Activated CD8-positive, alpha-beta memory T cell treated with anti-CD3 and anti-CD28 coated beads for 48 hours (primary cell): ENCODE data around the gene GINS3.

Source experiments
- DNase-seq, 3 experiments: peaks; one replicate each; pipeline ENCODE4 v3.0.0-alpha.2; 2020; ENCODE audit warnings: low read depth in 2 of 3, low spot score in 2 of 3

The GINS3 gene

GRCh38 chr16:58425245-58425644 is 33.0 kb downstream of the GINS3 start:
- DNase-seq: no peak

- peak in 2 of 3 experiments; percentile 3 to 6 for DNase-seq
These were observed 33.7 kb downstream of the GINS3 start for GRCh38 chr16:58425756-58426494.

GRCh38 chr16:58426966-58427365 is 34.7 kb downstream of the GINS3 start:
- DNase-seq: no peak

- DNase-seq: no peak
These were observed 36.6 kb downstream of the GINS3 start for GRCh38 chr16:58428621-58429542.

GRCh38 chr16:58430718-58431117 is 38.4 kb downstream of the GINS3 start:
- no peak for DNase-seq

- DNase-seq: no peak
These were observed 41.3 kb downstream of the GINS3 start for GRCh38 chr16:58433569-58433951.

- no peak for DNase-seq
These were observed 43.5 kb downstream of the GINS3 start for GRCh38 chr16:58435779-58436178.

DNA sequence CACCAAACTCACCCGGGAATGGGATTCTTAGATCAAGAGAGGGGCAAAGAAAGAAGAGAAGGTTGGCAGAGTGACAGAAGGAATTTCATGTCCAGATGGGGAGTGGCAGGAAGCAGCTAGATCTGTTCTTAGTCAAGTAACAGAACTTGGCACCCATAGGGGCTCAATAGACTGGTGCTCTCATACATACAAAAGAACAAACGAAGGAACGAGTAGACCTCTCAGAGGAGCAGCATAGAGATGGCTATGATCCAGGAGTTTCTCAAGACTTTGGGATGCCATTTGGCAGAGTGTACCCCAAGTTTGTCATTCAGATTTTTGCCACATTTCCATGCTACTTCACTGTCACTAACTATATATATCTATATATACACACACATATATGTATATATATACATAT is 47.9 kb downstream of the GINS3 start:
- DNase-seq: no peak

GRCh38 chr16:58442547-58442946 is 50.3 kb downstream of the GINS3 start:
- no peak for DNase-seq

- DNase-seq: no peak
These were observed 51.5 kb downstream of the GINS3 start for GRCh38 chr16:58443783-58444182.

DNA sequence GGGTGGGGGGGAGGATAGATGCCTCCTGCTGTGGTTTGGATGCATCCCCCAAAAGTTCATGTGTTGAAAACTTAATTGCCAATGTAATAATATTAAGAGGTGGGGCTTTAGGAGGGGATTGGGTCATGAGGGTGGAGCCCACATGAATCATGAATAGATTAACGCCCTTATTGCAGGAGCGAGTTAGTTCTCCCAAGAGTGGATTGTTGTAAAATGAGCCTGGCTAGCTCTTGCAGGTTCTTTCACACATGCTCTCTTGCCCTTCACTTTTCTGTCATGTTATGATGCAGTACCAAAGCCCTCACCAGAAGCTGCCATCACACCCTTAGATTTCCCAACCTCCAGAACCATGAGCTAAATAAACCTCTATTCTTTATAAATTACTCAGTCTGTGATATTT is 52.0 kb downstream of the GINS3 start:
- DNase-seq: no peak

DNA sequence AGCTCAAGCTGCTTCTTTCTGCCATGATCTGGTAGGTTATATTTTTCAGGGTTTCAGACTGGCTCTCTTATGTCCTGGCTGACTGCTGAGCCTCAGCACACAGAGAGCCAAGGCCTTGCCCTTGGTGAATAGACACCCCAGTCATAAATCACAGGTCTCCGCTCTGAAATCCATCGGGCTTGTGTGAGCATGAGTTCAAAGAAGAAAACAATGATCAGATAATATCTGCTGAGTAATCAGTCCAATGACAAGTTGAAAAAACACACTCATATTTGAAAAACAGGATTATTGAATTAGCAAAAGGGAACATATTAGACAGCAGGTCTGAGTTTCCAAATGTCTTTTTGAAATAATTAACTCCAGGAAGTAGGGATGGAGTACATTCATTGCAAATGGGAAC is 56.6 kb downstream of the GINS3 start:
- no peak for DNase-seq

DNA sequence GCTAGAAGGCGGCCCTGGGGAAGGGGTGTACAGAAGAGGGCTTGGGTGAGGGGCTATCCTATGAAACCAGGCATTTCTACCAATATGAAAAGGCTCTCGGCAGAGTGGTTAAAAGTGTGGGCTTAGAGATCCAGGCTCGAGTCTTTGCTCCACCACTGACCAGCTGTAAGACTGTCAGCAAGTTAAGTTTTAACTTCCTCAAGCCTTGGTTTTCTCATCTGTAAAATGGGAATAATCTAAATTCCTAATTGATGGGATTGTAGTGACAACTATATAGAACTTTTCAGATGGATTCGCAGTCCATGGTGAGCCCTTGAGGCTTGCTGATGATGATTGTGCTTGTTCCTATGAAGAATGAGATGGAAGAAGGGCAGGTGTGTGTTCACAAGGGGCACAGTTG is 57.0 kb downstream of the GINS3 start:
- DNase-seq: no peak

DNA sequence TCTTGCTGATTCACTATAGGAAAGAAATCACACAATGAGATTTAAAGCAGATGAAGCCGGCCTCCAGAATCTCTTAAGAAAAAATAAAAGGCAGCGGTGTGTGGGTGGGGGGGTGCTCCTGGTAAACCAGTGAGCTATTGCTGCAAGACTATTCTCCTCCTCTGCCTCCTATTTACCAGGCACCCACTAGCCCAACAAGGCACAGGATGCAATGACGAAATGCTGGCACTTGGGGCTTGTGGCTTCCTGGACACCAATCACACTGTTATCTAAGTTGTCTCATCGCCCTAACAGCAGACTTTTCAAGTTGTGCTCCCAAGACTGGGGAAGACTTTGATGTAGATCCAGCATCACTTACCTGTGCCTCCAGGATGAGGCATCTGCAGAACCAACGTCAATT is 57.5 kb downstream of the GINS3 start:
- no peak for DNase-seq

GRCh38 chr16:58450590-58450989 is 58.3 kb downstream of the GINS3 start:
- no peak for DNase-seq

DNA sequence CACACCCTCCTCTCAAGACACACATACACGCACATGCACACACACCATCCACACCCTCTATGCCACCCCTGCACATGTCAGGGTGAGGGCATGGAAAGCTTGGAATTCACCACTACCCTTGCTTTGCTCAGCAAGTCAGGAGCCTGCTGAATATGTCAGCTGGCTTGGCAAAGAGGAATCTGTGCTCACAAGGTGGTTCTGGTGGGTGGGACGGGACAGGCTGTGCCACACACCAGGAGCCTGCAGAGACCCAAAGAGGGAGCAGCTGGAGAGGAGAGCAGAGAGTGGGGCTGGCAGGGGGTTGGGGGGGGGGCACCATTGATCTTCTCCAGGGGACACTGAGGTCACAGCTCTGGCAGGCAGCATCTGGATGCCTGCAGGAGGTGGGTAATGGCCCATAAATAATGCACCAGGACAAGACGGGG is 59.0 kb downstream of the GINS3 start:
- no peak for DNase-seq

- no peak for DNase-seq
These were observed 59.7 kb downstream of the GINS3 start for GRCh38 chr16:58451945-58452401.

DNA sequence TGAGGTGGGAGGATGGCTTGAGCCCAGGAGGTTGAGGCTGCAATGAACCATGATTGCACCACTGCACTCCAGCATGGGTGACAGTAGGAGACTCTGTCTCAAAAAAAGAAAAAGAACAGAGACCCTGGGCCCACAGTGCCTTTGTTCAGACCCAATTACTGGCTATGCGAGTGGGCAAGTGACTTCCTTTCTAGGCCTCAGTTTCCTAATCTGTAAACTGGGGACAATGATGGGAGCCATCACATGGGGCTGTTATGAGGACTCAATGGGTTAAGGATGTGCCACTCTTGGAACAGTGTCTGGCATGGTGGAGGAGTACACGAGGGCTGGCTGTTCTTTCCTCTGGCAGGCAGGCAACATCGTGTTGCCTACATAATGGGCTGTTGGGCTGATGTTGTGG is 60.4 kb downstream of the GINS3 start:
- no peak for DNase-seq

DNA sequence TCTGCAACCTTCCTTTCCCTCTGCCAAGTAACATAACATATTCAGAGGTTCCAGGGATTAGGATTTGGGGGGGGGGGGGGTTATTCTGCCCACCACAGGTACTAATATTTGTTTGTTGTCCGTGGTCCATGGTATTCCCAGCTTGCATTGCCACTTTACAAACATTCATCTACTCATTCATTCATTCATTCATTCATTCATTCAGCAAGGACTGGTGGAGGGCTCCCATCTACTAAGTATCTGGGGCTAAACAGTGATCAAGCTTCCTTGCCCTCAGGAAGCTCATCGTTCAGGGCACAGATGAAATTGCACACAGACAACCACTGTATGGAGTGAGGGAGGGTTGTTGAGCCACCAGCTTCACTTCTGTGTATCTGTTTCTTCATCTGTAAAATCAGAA is 61.9 kb downstream of the GINS3 start:
- no peak for DNase-seq

- DNase-seq: no peak
These were observed 62.6 kb downstream of the GINS3 start for GRCh38 chr16:58454856-58455255.
